ENCODE measurements around the gene P2RX3.
"Not testable (repeated sequence)": the region's sequence is repeated elsewhere in the genome, so short reads cannot be mapped to it uniquely, and the experiment has no call there.

P2RX3 gene

GRCh38 chr11:57325735-57326048 is 12.5 kb upstream of the P2RX3 start:
- DNase-seq = no peak

DNA sequence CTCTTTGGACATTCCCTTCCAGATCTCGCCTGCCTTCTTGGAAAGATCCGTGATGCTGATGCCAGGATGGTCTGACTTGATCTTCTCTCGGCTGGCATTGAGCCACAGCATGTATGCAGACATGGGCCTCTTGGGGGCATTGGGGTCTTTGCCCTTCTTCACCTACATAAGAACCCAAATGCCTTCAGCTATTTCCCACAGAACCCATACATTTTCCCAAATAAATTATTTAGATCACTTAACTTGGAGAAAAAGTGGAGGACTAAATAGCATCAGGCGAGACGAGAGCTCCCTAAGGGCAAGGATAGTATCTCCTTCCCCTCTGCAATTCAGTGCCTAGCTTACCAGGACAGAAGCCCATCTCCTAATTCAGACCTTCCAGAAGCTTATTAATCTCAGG is 10.4 kb upstream of the P2RX3 start:
- DNase-seq = no peak

GRCh38 chr11:57330029-57330428 is 8.1 kb upstream of the P2RX3 start:
- no peak for DNase-seq

DNA sequence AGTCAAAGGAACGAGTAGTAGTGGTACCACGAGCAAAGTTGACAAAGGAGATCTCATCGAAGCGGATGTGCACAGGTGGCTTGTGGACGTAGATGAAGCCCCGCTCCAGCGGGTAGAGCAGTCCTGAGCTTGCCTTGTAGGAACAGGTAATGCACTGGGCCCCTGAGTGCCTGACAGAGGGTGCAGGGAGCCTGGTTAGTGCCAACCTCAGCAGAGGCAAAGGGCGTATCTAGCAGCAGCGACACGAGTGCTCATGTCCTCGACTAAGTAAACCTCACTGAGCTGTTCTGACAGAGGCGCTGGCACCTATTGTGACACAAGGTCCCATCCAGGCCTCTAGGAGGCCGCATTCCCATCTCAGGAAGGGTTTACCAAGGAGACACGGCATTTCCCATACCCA is 6.4 kb upstream of the P2RX3 start:
- no peak for DNase-seq

- DNase-seq = no peak
These were observed 5.3 kb upstream of the P2RX3 start for GRCh38 chr11:57332694-57333440.

DNA sequence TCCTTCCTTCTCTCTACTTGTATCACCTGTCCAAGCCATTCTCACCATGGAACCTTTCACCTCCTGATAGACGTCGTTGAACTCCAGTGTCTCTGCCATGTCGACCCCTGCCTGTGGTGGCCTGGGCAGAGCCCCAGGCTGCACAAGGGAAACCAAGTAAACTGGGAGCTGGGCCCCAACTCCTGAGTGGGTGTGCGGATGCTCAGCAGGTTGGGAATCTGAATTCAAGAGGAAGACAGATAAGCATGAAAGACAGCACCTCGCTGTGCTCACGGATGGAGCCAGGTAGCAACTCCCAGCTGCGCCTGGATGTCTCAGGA is 3.2 kb upstream of the P2RX3 start:
- no peak for DNase-seq

DNA sequence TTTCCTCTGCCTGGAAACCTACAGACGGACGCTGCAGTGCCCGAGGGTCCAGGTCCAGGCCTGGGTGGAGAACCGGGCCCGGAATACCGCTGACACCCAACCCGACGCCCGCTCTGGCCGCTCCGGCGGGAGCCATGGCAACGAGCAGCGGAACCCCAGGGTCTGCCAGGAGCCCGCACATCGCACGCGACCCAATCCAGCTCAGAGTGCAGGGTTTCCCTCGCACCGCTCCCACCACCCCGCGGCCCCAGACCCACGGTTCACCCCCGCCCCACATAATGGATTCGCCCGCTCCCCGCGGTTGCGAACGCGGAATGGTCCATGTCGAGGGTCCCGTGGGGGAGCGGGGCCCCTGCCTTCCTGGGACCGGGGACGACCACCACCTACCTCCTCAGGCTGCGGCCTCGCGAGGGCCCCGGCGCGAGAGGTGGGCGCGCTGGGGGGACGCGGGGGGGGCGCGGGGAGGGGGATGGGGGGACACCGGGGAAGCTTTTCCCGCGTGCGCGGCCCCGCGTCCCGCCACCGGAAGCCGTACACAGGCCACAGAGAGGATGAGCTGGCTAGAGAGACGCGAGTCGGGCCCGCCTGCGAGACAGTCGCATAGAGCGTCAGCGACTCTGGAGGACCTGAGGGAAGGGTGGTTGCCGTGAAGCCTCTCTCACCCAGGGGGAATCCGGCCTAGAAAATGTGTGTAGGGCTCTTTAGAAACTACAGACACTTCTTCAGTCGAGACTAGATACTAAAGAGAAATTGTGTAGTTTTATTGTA is 2.6 kb upstream of the P2RX3 start, which contains the start of gene SSRP1:
SSRP1 (minus strand) TSS at position 550 of the 768 bp plus-strand sequence. CDS start 771 bp downstream, outside the sequence.
- peak; percentile 85 for DNase-seq

DNA sequence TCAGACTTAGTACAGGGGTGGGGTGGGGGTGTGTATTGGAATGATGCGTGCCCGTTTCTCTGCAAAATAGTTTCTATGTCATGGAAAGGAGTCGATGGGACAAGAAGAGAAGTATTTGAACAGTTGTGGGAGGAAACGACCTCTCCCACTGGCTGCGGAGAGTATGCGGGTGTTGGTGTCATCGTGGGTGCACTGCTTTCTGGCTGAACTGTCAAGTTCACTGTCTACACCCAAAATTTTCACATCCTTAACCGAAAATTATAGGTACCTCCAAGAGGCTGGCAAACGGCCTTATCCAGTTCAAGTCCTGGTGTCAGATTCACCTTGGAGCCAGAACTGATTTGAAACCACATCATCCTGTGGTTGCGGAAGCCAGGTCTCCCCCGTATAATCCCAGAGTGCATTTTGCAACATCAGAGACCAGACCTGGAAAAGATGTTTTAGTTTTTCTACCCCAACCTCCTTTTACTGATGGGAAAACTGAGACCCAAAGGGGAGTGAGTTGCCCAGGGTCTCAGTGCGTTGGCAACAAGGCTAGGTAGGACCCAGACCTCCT is 2.0 kb upstream of the P2RX3 start:
- DNase-seq = peak; percentile 21

GRCh38 chr11:57336856-57337255 is 1.3 kb upstream of the P2RX3 start:
- DNase-seq = not testable (repeated sequence)

DNA sequence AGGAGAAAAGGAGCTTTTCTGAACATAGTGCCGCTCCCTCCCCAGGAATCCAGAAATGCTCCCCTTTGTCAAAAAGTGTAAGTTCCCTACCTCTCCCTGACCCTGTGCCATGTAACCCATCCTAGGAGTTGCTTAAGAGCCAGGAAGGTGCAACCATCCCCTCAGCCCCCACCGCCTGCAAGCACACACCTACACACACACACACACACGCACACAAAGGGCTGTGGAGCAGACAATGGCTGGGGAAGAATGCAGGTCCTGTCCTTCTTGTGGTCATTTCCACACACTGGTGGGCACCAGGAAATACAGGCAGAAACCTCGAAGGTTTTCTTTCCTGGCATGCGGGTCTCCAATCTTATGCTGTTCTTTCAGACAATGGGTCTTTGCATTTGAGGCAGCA is 1.2 kb downstream of the P2RX3 start:
- DNase-seq = no peak

GRCh38 chr11:57340039-57340615 is 2.0 kb downstream of the P2RX3 start:
- DNase-seq = no peak

GRCh38 chr11:57341250-57341808 is 3.2 kb downstream of the P2RX3 start:
- no peak for DNase-seq

- DNase-seq = no peak
These were observed 4.5 kb downstream of the P2RX3 start for GRCh38 chr11:57342702-57343101.

DNA sequence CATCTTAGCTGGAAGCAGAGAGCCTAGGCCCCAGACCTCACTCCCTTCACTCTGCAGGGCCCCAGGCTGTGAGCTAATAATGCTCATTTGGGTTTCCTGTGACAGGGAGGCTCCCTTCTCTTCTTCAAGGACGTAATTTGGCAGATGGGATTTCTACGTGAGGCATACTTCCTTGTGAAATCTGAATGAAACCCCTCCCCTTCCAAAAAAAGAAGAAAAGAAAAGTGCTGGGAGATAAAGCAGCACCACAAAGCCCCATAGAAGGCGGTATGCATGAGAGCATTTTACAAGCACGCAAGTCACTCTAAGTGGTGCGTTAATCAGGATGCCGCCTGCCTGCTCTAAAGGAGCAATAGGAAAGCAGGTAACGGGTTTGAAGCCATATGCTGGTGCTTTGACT is 5.7 kb downstream of the P2RX3 start:
- no peak for DNase-seq

DNA sequence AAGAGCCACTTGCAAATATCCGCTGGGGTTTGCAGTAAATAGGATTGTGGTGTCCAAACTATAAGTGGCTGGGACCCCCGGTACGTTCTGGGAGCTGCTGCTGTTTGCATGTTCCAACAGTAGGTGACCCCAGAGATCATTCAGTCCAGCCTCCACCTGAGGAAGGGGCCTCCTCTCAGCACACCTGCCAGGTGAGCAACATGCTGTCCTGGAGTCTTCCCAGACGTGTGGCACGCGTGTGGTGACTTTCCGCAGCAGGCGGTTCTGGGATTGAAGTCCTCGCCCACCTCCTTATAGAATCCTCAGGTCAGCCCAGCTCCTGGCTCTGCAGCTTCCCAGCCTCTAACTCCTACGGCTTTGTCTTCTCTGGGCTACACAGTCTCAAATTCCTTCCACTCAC is 6.7 kb downstream of the P2RX3 start:
- no peak for DNase-seq

GRCh38 chr11:57345555-57346211 is 7.5 kb downstream of the P2RX3 start:
- DNase-seq = peak; percentile 67

DNA sequence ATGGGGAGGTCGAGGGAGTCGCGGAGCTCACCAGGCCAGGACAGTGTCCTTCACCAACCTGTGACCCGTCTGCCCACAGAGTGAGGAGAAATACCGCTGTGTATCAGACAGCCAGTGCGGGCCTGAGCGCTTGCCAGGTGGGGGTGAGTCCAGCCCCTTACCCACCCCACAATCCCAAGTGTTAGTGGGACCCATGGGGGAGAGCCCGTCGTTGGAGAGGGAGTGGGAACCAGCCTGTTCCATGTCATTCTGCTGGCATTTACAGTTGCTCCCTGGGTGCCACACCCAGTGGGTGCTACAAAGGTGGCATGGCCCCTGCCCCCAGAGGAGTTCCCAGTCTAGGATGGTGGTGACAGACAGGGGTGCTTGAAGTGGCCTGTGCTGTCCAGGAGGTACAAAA is 9.2 kb downstream of the P2RX3 start:
- no peak for DNase-seq

DNA sequence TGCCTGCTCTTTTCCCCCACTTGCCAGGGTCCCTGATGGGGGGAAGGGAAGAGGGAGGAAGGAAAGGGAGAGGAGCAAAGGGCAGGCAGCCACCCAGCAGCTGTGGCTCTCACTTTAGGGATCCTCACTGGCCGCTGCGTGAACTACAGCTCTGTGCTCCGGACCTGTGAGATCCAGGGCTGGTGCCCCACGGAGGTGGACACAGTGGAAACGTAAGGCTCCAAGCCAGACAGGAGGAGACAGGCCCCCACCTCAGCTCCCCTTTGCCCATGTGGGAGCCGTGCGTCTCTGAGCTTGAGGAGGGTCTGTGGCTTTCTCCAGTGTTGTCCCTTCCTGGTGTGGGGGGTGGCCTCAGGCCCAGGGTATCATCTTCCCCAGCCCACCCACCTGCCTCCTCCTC is 9.9 kb downstream of the P2RX3 start:
- DNase-seq = no peak

- DNase-seq = no peak
These were observed 10.6 kb downstream of the P2RX3 start for GRCh38 chr11:57348636-57349313.

DNA sequence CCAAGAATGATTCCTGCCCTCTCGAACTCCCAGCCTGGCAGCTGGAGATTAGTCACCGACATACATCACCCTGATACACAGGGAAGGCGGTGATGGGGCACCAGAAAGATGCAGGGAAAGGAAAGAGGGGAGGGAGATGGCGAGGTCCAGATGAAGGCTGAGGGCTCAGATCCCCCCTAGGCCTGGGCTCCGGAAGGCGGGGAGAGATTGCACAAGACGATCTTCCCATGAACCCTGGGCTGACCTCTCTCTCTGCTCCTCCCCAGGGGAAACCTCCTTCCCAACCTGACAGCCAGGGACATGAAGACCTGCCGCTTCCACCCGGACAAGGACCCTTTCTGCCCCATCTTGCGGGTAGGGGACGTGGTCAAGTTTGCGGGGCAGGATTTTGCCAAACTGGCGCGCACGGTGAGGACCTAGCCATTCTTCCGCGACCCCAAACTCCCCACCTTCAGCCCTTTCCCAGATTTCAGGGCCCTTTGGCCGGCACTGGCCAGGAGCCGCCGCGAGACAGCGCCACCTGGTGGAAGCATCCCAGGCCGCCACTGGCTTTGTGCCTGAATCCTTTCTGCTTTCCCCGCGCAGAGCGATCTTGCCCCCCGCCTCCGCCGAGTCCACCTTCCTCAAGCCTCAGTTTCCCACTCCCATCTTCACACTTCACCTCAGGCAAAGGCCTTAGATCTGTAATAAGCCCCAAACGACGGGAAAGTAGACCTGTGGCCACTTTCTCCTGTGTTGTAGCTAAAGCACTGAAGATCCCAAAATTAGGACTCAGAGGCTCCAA is 11.5 kb downstream of the P2RX3 start:
- DNase-seq = peak; percentile 52

GRCh38 chr11:57353036-57353435 is 14.9 kb downstream of the P2RX3 start:
- no peak for DNase-seq

GRCh38 chr11:57353446-57353845 is 15.3 kb downstream of the P2RX3 start:
- no peak for DNase-seq

All from stimulated activated naive CD4-positive, alpha-beta T cell treated with Interleukin-2 at 50 U/mL for 16 hours (primary cell).